ENCODE data around the gene HERC6. TPM values are rescaled to one million over a fixed set of nuclear protein-coding genes. Genes with fewer than 3 reads are reported as not detected.

Gene HERC6
- total RNA-seq, 1 experiment from 2014 or later: 0.32 TPM

DNA sequence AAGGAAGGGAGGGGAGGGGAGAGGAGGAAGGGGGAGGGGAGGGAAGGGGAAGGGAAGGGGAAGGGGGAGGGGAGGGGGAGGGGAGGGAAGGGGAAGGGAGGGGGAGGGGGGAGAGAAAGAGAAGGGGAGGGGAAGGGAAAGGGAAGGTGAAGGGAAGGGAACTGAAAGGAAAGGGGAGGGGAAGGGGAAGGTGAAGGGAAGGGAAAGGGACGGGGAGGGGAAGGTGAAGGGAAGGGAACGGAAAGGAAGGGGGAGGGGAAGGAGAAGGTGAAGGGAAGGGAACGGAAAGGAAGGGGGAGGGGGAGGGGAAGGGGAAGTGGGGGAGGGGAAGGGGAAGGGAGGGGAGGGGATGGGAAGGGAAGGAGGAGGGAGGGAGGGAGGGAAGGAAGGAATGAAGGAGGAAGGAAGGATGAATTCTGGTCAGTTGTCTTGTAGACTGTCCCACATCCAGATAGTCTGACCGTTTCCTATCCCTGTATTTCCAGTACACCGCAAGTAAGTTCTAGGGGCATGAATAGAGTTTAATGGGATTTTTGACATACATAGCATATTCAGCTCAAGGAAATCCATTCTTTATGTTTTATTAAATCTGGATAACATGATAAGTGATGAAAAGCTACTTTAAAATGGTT, 98.7 kb downstream of the HERC6 start:
- intact Hi-C loops (cut with micrococcal nuclease; ENCODE audit: unreplicated experiment): no loop called here
- no peaks in the 10 kb centered on the region for H3K4me1 ChIP-seq (ENCODE audit: insufficient read depth, low read length, poor library complexity, severe bottlenecking)
- ChIA-PET POLR2A (ENCODE audit: low non-redundant PET) (no interaction called here), CTCF (no interaction called here)
- TF ChIP-seq, protein P1, sequence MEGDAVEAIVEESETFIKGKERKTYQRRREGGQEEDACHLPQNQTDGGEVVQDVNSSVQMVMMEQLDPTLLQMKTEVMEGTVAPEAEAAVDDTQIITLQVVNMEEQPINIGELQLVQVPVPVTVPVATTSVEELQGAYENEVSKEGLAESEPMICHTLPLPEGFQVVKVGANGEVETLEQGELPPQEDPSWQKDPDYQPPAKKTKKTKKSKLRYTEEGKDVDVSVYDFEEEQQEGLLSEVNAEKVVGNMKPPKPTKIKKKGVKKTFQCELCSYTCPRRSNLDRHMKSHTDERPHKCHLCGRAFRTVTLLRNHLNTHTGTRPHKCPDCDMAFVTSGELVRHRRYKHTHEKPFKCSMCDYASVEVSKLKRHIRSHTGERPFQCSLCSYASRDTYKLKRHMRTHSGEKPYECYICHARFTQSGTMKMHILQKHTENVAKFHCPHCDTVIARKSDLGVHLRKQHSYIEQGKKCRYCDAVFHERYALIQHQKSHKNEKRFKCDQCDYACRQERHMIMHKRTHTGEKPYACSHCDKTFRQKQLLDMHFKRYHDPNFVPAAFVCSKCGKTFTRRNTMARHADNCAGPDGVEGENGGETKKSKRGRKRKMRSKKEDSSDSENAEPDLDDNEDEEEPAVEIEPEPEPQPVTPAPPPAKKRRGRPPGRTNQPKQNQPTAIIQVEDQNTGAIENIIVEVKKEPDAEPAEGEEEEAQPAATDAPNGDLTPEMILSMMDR (conservative IDR thresholded peaks at IDR 0.05; ENCODE audit: low read depth, low read length): no peak
- no peak for TF ChIP-seq EZH2 (IDR thresholded peaks at IDR 0.05; ENCODE audit: borderline replicate concordance, low read depth, low read length, poor library complexity, severe bottlenecking)
- no TSS peak for BruUV-seq (replicated peaks)
- no peak overlapping the region for H3K27ac ChIP-seq (ENCODE audit: low read depth, low read length, poor library complexity, severe bottlenecking)
- no peaks in the 10 kb centered on the region for H3K36me3 ChIP-seq (ENCODE audit: insufficient read depth, low read length, poor library complexity, severe bottlenecking)
- no peaks in the 10 kb centered on the region for H3K9me3 ChIP-seq (ENCODE audit: low read depth, low read length, poor library complexity, severe bottlenecking)
- no peaks in the 10 kb centered on the region for H3K27me3 ChIP-seq (replicated peaks; ENCODE audit: insufficient read depth, low read depth, low read length, poor library complexity)
- no peak for DNase-seq (ENCODE audit: low spot score)
- no peak overlapping the region for H3K4me3 ChIP-seq (ENCODE audit: low read depth, low read length, poor library complexity, severe bottlenecking)

DNA sequence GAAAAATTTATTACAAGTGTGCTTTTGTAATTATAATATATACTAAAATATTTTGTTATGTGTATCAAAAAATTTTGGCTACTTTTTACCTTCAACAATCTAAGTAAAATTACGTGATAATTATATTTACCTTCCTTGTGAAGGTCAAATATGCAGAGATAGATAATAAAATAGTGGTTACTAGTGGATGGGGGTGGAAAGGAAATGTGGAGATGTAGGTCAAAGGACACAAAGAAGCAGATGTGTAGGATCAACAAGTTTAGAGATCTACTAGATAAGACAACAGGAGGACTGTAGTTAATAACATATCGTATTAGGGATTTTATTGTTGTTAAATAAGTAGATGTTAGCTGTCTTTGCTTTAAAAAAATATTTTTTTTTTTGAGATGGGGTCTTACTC, 99.6 kb downstream of the HERC6 start:
- no peak for DNase-seq (ENCODE audit: low spot score)
- CTCF ChIA-PET: no interaction called here
- Histone ChIP-seq H3K4me1 (ENCODE audit: insufficient read depth, low read length, poor library complexity, severe bottlenecking) (no peaks in the 10 kb centered on the region), H3K27me3 (replicated peaks; ENCODE audit: insufficient read depth, low read depth, low read length, poor library complexity) (no peaks in the 10 kb centered on the region), H3K4me3 (ENCODE audit: low read depth, low read length, poor library complexity, severe bottlenecking) (no peak overlapping the region), H3K27ac (ENCODE audit: low read depth, low read length, poor library complexity, severe bottlenecking) (no peak overlapping the region), H3K9me3 (ENCODE audit: low read depth, low read length, poor library complexity, severe bottlenecking) (no peaks in the 10 kb centered on the region), H3K36me3 (ENCODE audit: insufficient read depth, low read length, poor library complexity, severe bottlenecking) (no peaks in the 10 kb centered on the region)
- intact Hi-C loops (cut with micrococcal nuclease; ENCODE audit: unreplicated experiment): no loop called here
- BruUV-seq (replicated peaks): no TSS peak
- POLR2A ChIA-PET (ENCODE audit: low non-redundant PET): interaction anchor here (0.6 kb wide), 1 partner anchor 21 kb away, joined by 6 read pairs; the partner anchor contains the start of gene HERC5
- no peak for TF ChIP-seq EZH2 (IDR thresholded peaks at IDR 0.05; ENCODE audit: borderline replicate concordance, low read depth, low read length, poor library complexity, severe bottlenecking)
- TF ChIP-seq, protein P1 (conservative IDR thresholded peaks at IDR 0.05; ENCODE audit: low read depth, low read length): no peak

DNA sequence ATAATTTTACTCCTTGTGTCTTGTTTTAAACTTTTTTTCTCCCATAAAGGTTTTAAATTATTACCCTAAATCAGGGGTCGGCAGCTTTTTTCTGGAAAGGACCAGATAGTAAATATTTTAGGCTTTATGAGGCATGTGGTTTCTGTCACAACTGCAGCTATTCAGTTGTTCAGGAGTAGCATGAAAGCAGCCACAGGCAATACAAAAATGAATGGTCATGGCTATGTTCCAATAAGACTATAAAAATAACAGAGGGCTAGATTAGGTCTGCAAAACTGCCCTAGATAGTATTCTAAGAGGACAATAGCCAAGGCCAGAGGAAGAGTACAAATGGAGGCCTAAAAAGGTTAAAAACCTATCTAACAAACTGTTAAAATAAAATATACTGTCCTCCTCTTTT, 102.9 kb downstream of the HERC6 start:
- Histone ChIP-seq H3K4me3 (ENCODE audit: low read depth, low read length, poor library complexity, severe bottlenecking) (no peak overlapping the region), H3K36me3 (ENCODE audit: insufficient read depth, low read length, poor library complexity, severe bottlenecking) (no peaks in the 10 kb centered on the region), H3K9me3 (ENCODE audit: low read depth, low read length, poor library complexity, severe bottlenecking) (no peaks in the 10 kb centered on the region), H3K27ac (ENCODE audit: low read depth, low read length, poor library complexity, severe bottlenecking) (no peak overlapping the region), H3K27me3 (replicated peaks; ENCODE audit: insufficient read depth, low read depth, low read length, poor library complexity) (no peaks in the 10 kb centered on the region), H3K4me1 (ENCODE audit: insufficient read depth, low read length, poor library complexity, severe bottlenecking) (no peaks in the 10 kb centered on the region)
- no TSS peak for BruUV-seq (replicated peaks)
- intact Hi-C loops (cut with micrococcal nuclease; ENCODE audit: unreplicated experiment): no loop called here
- TF ChIP-seq EZH2 (IDR thresholded peaks at IDR 0.05; ENCODE audit: borderline replicate concordance, low read depth, low read length, poor library complexity, severe bottlenecking): no peak
- TF ChIP-seq, protein P1 (conservative IDR thresholded peaks at IDR 0.05; ENCODE audit: low read depth, low read length): no peak
- CTCF ChIA-PET: no interaction called here
- no peak for DNase-seq (ENCODE audit: low spot score)
- POLR2A ChIA-PET (ENCODE audit: low non-redundant PET): no interaction called here
